AG09309 (cell line): ENCODE measurements around the gene ATP1A2.

Experiments
- DNase-seq: peaks from one replicate; pipeline ENCODE4 v3.0.0-alpha.2; 2010; ENCODE audit warnings: low read depth
- H3K4me3 ChIP-seq: 2 replicates; pipeline ENCODE4 v1.5.1; 2011; ENCODE audit warnings: mild to moderate bottlenecking, low read depth, low read length, moderate library complexity; ENCODE audit not compliant: control insufficient read depth
- TF ChIP-seq, protein P1 (sequence below): IDR thresholded peaks from 2 replicates; pipeline ENCODE4 v1.5.1; 2011; ENCODE audit warnings: mild to moderate bottlenecking, low read depth, low read length, inconsistent platforms; ENCODE audit not compliant: insufficient read depth, control insufficient read depth; ENCODE audit errors: missing control alignments

The ATP1A2 gene

DNA sequence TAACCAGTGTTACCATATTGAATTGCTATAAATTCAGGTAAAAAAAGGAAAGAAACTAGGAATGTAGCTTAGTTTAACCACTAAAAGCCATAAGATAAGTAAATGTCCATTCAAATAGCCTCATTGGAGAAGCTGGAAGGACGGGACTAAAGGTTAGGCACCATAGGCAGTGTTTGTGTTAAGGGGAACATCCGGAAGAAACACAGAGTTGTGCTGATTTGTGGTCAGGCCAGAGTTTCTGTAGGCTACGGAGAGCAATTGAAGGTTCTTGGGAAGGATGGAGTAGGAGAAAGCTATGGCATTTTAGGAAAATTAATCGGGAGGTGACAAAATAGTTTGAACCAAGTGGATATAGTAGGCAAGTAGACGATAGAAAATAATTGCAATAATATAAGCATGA, 44.3 kb upstream of the ATP1A2 start:
- no peak overlapping the region for H3K4me3 ChIP-seq
- TF ChIP-seq, protein P1, sequence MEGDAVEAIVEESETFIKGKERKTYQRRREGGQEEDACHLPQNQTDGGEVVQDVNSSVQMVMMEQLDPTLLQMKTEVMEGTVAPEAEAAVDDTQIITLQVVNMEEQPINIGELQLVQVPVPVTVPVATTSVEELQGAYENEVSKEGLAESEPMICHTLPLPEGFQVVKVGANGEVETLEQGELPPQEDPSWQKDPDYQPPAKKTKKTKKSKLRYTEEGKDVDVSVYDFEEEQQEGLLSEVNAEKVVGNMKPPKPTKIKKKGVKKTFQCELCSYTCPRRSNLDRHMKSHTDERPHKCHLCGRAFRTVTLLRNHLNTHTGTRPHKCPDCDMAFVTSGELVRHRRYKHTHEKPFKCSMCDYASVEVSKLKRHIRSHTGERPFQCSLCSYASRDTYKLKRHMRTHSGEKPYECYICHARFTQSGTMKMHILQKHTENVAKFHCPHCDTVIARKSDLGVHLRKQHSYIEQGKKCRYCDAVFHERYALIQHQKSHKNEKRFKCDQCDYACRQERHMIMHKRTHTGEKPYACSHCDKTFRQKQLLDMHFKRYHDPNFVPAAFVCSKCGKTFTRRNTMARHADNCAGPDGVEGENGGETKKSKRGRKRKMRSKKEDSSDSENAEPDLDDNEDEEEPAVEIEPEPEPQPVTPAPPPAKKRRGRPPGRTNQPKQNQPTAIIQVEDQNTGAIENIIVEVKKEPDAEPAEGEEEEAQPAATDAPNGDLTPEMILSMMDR, result no peak

DNA sequence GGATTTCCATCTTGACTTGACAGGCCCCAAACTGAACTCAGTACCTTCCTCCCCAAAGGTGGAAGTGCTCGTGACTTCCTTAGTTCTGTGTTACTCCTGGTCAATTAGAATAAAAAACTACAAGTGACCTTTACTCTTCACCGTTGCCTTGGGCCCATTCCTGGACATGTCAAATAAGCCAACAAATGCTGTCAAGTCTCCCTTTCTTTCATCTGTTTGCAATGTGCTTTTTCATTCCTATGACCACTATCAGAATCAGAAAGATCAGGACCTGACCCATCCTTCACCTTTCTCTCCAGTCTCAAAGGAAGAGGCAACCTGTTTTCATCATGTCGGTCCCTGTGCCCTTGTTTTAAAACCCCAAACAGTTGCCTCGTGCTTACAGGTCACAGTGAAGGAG, 40.7 kb upstream of the ATP1A2 start:
- TF ChIP-seq, protein P1, result no peak
- DNase-seq, result no peak
- H3K4me3 ChIP-seq, result no peak overlapping the region

More for the DNA sequence above, 44.3 kb upstream of the ATP1A2 start:
- DNase-seq, result no peak

DNA sequence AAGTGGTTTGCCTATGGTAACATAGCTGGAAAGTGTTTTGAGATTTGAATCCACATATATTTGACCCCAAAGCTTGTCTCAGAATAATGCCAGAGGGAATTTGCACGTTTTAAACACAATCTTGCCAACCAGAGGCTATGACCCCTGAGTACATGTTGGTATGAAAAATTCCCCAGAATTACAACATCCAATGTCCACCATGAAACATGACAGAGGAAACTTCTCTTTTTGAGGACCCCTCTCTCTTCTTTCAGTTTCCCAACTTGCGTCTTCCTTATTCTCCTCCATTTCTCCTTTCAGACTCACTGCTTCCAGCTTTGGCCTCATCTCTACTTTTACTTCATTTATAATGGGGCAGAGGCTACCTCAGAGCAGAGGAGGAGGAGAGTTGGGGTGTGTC, 39.7 kb upstream of the ATP1A2 start:
- no peak for DNase-seq
- H3K4me3 ChIP-seq, result no peak overlapping the region
- TF ChIP-seq, protein P1, result no peak

DNA sequence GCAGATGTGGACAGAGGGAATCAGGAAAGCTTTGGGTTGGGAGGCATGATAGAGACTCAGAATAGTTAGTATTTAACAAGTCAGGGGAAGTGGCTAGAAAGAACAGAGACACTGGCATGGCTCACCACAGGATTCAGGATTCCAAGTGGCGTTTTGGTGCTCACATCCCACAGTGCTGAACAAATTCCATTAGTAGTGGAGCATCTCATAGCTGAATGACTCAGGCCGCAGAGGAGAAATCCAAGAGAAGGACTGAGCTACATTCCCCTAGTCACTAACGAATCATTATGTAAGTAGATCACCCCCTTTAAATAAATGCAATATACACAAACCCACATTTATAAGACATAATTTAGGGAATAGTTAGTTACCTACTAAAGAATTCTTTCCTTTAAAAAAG, 39.3 kb upstream of the ATP1A2 start:
- TF ChIP-seq, protein P1, result no peak
- no peak for DNase-seq
- no peak overlapping the region for H3K4me3 ChIP-seq

DNA sequence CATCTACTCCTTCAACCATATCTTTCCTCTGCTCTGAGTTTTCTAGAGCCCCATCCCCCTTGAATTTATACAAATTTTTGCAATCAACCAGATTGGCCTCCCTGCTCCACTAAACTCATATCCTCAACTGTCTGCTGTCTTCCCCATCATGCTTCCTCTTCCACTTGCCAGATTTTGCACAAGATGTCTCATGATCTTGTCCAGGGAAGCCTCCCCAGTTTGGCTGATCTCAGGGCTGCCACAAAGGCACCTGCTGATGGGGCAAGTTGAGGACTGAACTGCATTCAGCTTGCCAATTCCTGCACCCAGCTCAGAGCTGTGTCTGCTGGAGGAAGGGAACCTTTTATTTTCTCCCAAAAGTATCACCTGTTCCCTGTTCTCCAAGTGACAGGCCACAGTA, 38.1 kb upstream of the ATP1A2 start:
- no peak for DNase-seq
- H3K4me3 ChIP-seq, result no peak overlapping the region
- TF ChIP-seq, protein P1, result no peak

DNA sequence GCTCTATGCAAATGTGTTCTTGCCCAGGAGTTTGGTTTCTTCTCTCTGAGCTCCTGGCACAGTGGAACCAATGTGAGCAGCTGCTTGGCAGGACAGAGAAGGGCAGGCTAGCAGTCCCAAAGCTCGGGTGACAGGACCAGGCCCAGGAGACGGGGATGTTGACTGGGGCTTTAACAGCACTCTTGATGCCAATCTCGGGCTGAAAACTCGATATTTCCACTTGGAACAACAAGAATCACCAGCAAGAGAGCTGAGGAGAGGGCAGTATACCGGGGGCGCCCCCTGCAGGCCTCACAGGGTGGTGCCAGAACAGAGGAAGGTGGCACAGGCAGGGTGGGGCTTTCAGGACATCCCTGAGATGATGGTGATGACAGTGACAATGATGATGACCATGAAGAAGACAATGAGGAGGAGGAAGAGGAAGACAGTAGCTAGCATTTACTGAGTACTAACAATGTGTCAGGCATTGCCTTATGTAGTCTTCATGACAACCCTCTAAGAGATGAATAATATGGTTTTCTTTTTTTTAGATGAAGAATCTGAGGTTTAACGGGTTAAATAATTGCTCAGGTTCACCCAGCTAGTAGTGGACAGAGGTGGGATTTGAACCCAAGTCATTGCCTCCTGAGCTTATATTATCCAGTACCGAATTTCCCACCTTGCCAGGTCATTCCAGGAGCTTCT, 36.9 kb upstream of the ATP1A2 start:
- TF ChIP-seq, protein P1, result peak; percentile 83
- no peak overlapping the region for H3K4me3 ChIP-seq
- no peak for DNase-seq
